SK-N-SH (cell line): ENCODE measurements around the gene DLG1. TPM values are rescaled to one million over a fixed set of nuclear protein-coding genes. Genes with fewer than 3 reads are reported as not detected.
A peak's percentile ranks its signal among the peaks of the same experiment; 100 is the strongest.

Experiments used
- CTCF ChIA-PET: fragments of 300-600, 350-600 bp; formaldehyde crosslinking; extraction: SDS; loops from one replicate; lab custom pipeline; 2021; lab: Yijun Ruan, JAX
- POLR2A ChIA-PET: fragments of 350-600 bp; sonication (Branson Sonifier 250); formaldehyde crosslinking; extraction: SDS; loops from one replicate; lab custom pipeline; 2020; ENCODE audit warnings: antibody characterized with exemption, inconsistent platforms; lab: Yijun Ruan, JAX
- DNase-seq: peaks from one replicate; pipeline ENCODE4 v3.0.0; 2012
- H2AFZ ChIP-seq: fragments of 200-600 bp; sonication (generic); 2 replicates; pipeline ENCODE4 v1.8.1; 2016; ENCODE audit warnings: antibody characterized with exemption, mild to moderate bottlenecking, low read depth
- H3F3A ChIP-seq: fragments of 200-600 bp; sonication (generic); replicated peaks from 2 replicates; pipeline ENCODE3; 2016; ENCODE audit warnings: antibody characterized with exemption, mild to moderate bottlenecking; ENCODE audit not compliant: insufficient read depth
- H3K27ac ChIP-seq, 2 experiments: fragments of 200-500 bp in 1 of 2; fragments of 200-600 bp in 1 of 2; sonication (Bioruptor generic) in 1 of 2; sonication (generic), shearing (Covaris generic) in 1 of 2; 2 replicates each; pipeline versions ENCODE4 v1.5.1 to v1.6.1; 2014 to 2016; ENCODE audit warnings: low read depth in 2 of 2, inconsistent platforms in 1 of 2, low read length in 1 of 2, mild to moderate bottlenecking in 1 of 2, mixed read lengths in 1 of 2
- H3K27me3 ChIP-seq: fragments of 200-600 bp; sonication (generic), shearing (Covaris generic); 2 replicates; pipeline ENCODE4 v1.6.1; 2016; ENCODE audit warnings: mixed run types; ENCODE audit not compliant: insufficient read depth
- H3K36me3 ChIP-seq, 2 experiments: fragments of 200-500 bp in 1 of 2; fragments of 200-600 bp in 1 of 2; sonication (Bioruptor generic) in 1 of 2; sonication (generic) in 1 of 2; replicated peaks in 1 of 2; 2 replicates each; pipeline versions ENCODE3 to v1.5.1; 2014 to 2016; ENCODE audit warnings: low read length in 1 of 2, mild to moderate bottlenecking in 1 of 2; ENCODE audit not compliant: insufficient read depth in 2 of 2, control insufficient read depth in 1 of 2
- H3K4me1 ChIP-seq, 2 experiments: fragments of 200-500 bp in 1 of 2; fragments of 200-600 bp in 1 of 2; sonication (Bioruptor generic) in 1 of 2; sonication (generic), shearing (Covaris generic) in 1 of 2; 2 replicates each; pipeline versions ENCODE4 v1.5.1 to v1.6.1; 2014 to 2016; ENCODE audit warnings: low read depth in 1 of 2, low read length in 1 of 2, mixed run types in 1 of 2; ENCODE audit not compliant: insufficient read depth in 2 of 2, control insufficient read depth in 1 of 2
- H3K4me2 ChIP-seq: fragments of 200-600 bp; sonication (generic), shearing (Covaris generic); 2 replicates; pipeline ENCODE4 v1.6.1; 2017; ENCODE audit warnings: mixed run types
- H3K4me3 ChIP-seq, 2 experiments: fragments of 200-500 bp in 1 of 2; fragments of 200-600 bp in 1 of 2; sonication (Bioruptor generic) in 1 of 2; sonication (generic), shearing (Covaris generic) in 1 of 2; 2 replicates each; pipeline versions ENCODE4 v1.5.1 to v1.8.1; 2014 to 2016; ENCODE audit warnings: low read depth in 2 of 2, inconsistent platforms in 1 of 2, low read length in 1 of 2, mild to moderate bottlenecking in 1 of 2, mixed read lengths in 1 of 2, moderate library complexity in 1 of 2
- H3K79me2 ChIP-seq: fragments of 200-600 bp; sonication (generic); 2 replicates; pipeline ENCODE4 v1.8.1; 2017; ENCODE audit warnings: mild to moderate bottlenecking; ENCODE audit not compliant: insufficient read depth
- H3K9ac ChIP-seq: fragments of 200-600 bp; sonication (generic); 2 replicates; pipeline ENCODE4 v1.6.1; 2017; ENCODE audit warnings: mixed run types
- H3K9me2 ChIP-seq: fragments of 200-600 bp; sonication (generic); 2 replicates; pipeline ENCODE4 v1.6.1; 2017; ENCODE audit warnings: mixed run types
- H3K9me3 ChIP-seq: fragments of 200-600 bp; sonication (generic); 2 replicates; pipeline ENCODE4 v1.6.1; 2017; ENCODE audit warnings: mixed run types, mild to moderate bottlenecking, moderate library complexity
- H4K20me1 ChIP-seq: fragments of 200-600 bp; sonication (generic); 2 replicates; pipeline ENCODE4 v1.6.1; 2017; ENCODE audit warnings: mild to moderate bottlenecking, mixed run types; ENCODE audit not compliant: insufficient read depth
- EP300 ChIP-seq, 2 experiments: IDR thresholded peaks; 2 replicates each; pipeline versions ENCODE4 v1.4.0 to v1.6.1; 2012; ENCODE audit warnings: borderline replicate concordance in 1 of 2, low read depth in 1 of 2, low read length in 1 of 2
- EZH2phosphoT487 ChIP-seq: fragments of 200-600 bp; sonication (generic); IDR thresholded peaks from 2 replicates; pipeline ENCODE4 v1.6.1; 2017; ENCODE audit warnings: low read depth, mixed run types, mild to moderate bottlenecking, antibody characterized with exemption, moderate library complexity, borderline replicate concordance
- FOSL2 ChIP-seq: IDR thresholded peaks from 2 replicates; pipeline ENCODE4 v1.4.0; 2012; ENCODE audit warnings: low read depth, mild to moderate bottlenecking, moderate library complexity, borderline replicate concordance
- FOXM1 ChIP-seq: IDR thresholded peaks from 2 replicates; pipeline ENCODE4 v1.4.0; 2012; ENCODE audit warnings: low read depth, mild to moderate bottlenecking
- POLR2AphosphoS5 ChIP-seq: IDR thresholded peaks from 2 replicates; pipeline ENCODE4 v1.6.1; 2012; ENCODE audit warnings: low read depth, low read length
- RFX5 ChIP-seq: IDR thresholded peaks from 2 replicates; pipeline ENCODE4 v1.6.1; 2012; ENCODE audit warnings: mild to moderate bottlenecking, improper control_type of control experiment, low read length
- SMC3 ChIP-seq: IDR thresholded peaks from 2 replicates; pipeline ENCODE4 v1.6.1; 2012; ENCODE audit warnings: low read depth, low read length, improper control_type of control experiment
- TEAD4 ChIP-seq: IDR thresholded peaks from 2 replicates; pipeline ENCODE4 v1.4.0; 2012; ENCODE audit warnings: mild to moderate bottlenecking, borderline replicate concordance; ENCODE audit not compliant: insufficient read depth
- YY1 ChIP-seq: IDR thresholded peaks from 2 replicates; pipeline ENCODE4 v1.4.0; 2012; ENCODE audit warnings: low read depth, mild to moderate bottlenecking
- WGBS: methylation state at CpG from one replicate; pipeline ENCODE4 v1.1.6; 2017; ENCODE audit warnings: low lambda C conversion rate; 5-methylcytosine and 5-hydroxymethylcytosine counted together
- polyA plus RNA-seq, 3 experiments: library from polyadenylated mRNA; depleted of rRNA; stranded (reverse); fragments of >200 nt; gene quantifications; 2 replicates each; pipeline ENCODE4 v1.2.3, GENCODE V29; 2012
- TF ChIP-seq, protein P1 (sequence below): IDR thresholded peaks from 2 replicates; pipeline ENCODE4 v1.4.0; 2012; ENCODE audit warnings: low read depth, borderline replicate concordance
- TF ChIP-seq, protein P2 (sequence below): IDR thresholded peaks from 2 replicates; pipeline ENCODE4 v1.4.0; 2012; ENCODE audit warnings: low read depth, borderline replicate concordance
- TF ChIP-seq, protein P3 (sequence below): fragments of 200-600 bp; sonication (generic); IDR thresholded peaks from 2 replicates; pipeline ENCODE4 v1.6.1; 2017; ENCODE audit warnings: antibody characterized with exemption, mild to moderate bottlenecking, moderate library complexity
- TF ChIP-seq, protein P4 (sequence below): IDR thresholded peaks from 2 replicates; pipeline ENCODE4; 2012

The DLG1 gene
- polyA plus RNA-seq, 1 of the 3 experiments (the other 2 are of a cell fraction) = 16.5 TPM

DNA sequence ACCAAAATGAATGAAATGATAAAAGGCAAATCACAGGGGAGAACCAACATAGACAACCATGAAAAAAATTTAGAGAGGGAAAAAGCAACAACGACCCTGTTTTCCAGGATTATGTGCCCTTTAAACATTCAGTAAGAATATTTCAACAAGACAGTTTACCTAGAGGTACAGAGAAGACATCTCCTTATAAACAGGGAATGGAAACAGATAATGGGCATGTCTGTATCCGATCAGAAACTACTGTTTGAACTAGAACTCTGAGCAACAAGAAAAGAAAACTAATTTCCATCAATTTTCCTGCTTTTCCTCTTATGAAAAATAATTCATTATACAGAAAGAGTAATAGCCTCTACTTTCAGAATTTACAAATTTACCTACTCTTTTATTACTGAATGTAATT lies 39.3 kb downstream of the DLG1 start:
- WGBS = 65% methylated on average over 2 of the region's 2 CpGs
- Histone ChIP-seq H3K4me2 (no peak overlapping the region), H3K9me2 (no peaks in the 10 kb centered on the region), H3K4me1 (peaks cover 2 to 6% of the 10 kb centered on the region in 2 experiments; a peak in 3 of 4 replicates), H3K27ac (no peak overlapping the region; a peak in 1 of 4 replicates), H3K4me3 (no peak overlapping the region), H3F3A (peaks cover 11% of the 10 kb centered on the region), H3K79me2 (peaks cover 94% of the 10 kb centered on the region), H3K9ac (no peak overlapping the region), H2AFZ (no peak overlapping the region), H3K36me3 (peaks cover 3 to 10% of the 10 kb centered on the region in 2 experiments), H4K20me1 (peaks cover 46% of the 10 kb centered on the region), H3K9me3 (no peaks in the 10 kb centered on the region), H3K27me3 (no peaks in the 10 kb centered on the region)
- DNase-seq = no peak
- CTCF ChIA-PET = interaction anchor here (2.2 to 4.4 kb wide), 4 partner anchors 195 to 252 kb away, joined by 8 to 110 read pairs (median 58); no protein-coding TSS in a partner anchor
- POLR2A ChIA-PET = no interaction called here
- TF ChIP-seq, protein P1, sequence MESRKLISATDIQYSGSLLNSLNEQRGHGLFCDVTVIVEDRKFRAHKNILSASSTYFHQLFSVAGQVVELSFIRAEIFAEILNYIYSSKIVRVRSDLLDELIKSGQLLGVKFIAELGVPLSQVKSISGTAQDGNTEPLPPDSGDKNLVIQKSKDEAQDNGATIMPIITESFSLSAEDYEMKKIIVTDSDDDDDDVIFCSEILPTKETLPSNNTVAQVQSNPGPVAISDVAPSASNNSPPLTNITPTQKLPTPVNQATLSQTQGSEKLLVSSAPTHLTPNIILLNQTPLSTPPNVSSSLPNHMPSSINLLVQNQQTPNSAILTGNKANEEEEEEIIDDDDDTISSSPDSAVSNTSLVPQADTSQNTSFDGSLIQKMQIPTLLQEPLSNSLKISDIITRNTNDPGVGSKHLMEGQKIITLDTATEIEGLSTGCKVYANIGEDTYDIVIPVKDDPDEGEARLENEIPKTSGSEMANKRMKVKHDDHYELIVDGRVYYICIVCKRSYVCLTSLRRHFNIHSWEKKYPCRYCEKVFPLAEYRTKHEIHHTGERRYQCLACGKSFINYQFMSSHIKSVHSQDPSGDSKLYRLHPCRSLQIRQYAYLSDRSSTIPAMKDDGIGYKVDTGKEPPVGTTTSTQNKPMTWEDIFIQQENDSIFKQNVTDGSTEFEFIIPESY = no peak

DNA sequence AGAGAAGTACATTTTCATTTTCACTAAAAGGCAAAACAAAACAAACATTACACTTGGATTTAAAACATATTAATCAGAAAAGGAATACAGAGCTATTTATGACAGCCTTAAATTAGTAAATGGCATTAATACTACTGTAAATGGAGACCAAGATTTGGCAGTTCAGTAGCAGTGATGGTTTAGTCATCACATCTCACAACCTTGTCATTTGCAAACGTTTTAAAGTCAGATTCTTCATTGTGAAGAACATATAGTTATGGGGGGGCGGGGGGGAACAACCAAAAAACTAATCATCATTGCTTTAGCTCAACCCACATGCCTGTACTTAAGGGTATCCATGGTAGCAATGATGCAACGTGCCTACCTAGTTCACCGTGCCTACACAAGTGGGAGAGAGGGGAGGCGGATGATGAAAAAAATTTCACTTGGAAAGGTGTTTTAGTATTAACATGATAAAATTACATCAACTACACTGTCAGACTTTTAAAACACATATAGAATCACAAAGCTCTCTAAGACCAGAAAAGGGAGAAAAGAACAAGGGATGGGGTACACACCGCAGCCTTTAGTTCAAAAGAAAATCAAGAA lies 40.1 kb downstream of the DLG1 start:
- no peak overlapping the region for H3K27ac ChIP-seq
- peaks cover 45% of the 10 kb centered on the region for H4K20me1 ChIP-seq
- H3K4me3 ChIP-seq = no peak overlapping the region
- H3K9ac ChIP-seq = no peak overlapping the region
- no peak overlapping the region for H3K4me2 ChIP-seq
- WGBS = 70% methylated on average over 6 of the region's 6 CpGs
- H3K36me3 ChIP-seq = peaks cover 3 to 10% of the 10 kb centered on the region in 2 experiments
- POLR2A ChIA-PET = no interaction called here
- peaks cover 94% of the 10 kb centered on the region for H3K79me2 ChIP-seq
- no peak for DNase-seq
- H2AFZ ChIP-seq = no peak overlapping the region
- peaks cover 2 to 6% of the 10 kb centered on the region in 2 experiments; a peak in 3 of 4 replicates for H3K4me1 ChIP-seq
- H3K9me2 ChIP-seq = no peaks in the 10 kb centered on the region
- TF ChIP-seq SMC3 = no peak
- TF ChIP-seq RFX5 = no peak
- TF ChIP-seq FOSL2 = no peak
- TF ChIP-seq EZH2phosphoT487 = no peak
- TF ChIP-seq YY1 = no peak
- TF ChIP-seq, all 33 proteins: peak for 0
- no peaks in the 10 kb centered on the region for H3K9me3 ChIP-seq
- H3K27me3 ChIP-seq = no peaks in the 10 kb centered on the region
- CTCF ChIA-PET = interaction anchor here (0.8 to 4.4 kb wide), 18 partner anchors 10 to 263 kb away, joined by 3 to 110 read pairs (median 8); partner anchors contain the start of gene DLG1
- peaks cover 12% of the 10 kb centered on the region for H3F3A ChIP-seq

DNA sequence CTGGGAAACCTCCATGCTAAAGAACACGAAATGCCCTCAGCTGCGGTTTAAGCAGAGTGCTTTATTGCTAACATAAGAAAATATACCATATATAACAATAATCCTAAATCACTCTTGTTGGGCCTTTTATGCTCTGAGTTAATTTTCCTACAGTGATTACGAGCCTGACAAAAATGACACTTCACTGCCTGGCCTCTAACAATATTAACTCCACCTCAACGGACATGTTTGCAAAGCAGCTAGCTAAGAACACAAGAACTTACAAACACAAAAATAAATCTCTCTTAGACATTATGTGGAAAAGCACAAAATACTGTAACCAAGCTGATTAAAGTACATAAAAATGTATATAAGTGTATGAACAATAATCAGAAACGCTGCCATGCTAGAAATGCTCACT lies 40.7 kb downstream of the DLG1 start:
- ChIA-PET POLR2A (no interaction called here), CTCF (interaction anchor here (0.6 to 4.4 kb wide), 49 partner anchors 8 to 342 kb away, joined by 3 to 110 read pairs (median 6); partner anchors contain the start of gene DLG1)
- Histone ChIP-seq H3K4me2 (no peak overlapping the region), H3F3A (peaks cover 16% of the 10 kb centered on the region), H3K9me3 (no peaks in the 10 kb centered on the region), H4K20me1 (peaks cover 45% of the 10 kb centered on the region), H3K27me3 (no peaks in the 10 kb centered on the region), H3K79me2 (peaks cover 94% of the 10 kb centered on the region), H3K9ac (no peak overlapping the region), H3K36me3 (peaks cover 5 to 8% of the 10 kb centered on the region in 2 experiments), H2AFZ (no peak overlapping the region), H3K4me3 (no peak overlapping the region), H3K4me1 (peaks cover 2 to 6% of the 10 kb centered on the region in 2 experiments; a peak in 3 of 4 replicates), H3K9me2 (no peaks in the 10 kb centered on the region), H3K27ac (peak overlapping the region in 1 of 2 experiments; percentile 22; a peak in 2 of 4 replicates)
- TF ChIP-seq FOSL2 (no peak), POLR2AphosphoS5 (no peak), EP300 (IDR thresholded peaks at IDR 0.05; ENCODE audit: borderline replicate concordance in 1 of 2, low read depth in 1 of 2, low read length in 1 of 2) (no peak), TEAD4 (no peak), FOXM1 (no peak)
- TF ChIP-seq, protein P2, sequence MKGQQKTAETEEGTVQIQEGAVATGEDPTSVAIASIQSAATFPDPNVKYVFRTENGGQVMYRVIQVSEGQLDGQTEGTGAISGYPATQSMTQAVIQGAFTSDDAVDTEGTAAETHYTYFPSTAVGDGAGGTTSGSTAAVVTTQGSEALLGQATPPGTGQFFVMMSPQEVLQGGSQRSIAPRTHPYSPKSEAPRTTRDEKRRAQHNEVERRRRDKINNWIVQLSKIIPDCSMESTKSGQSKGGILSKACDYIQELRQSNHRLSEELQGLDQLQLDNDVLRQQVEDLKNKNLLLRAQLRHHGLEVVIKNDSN = no peak
- TF ChIP-seq, protein P3, sequence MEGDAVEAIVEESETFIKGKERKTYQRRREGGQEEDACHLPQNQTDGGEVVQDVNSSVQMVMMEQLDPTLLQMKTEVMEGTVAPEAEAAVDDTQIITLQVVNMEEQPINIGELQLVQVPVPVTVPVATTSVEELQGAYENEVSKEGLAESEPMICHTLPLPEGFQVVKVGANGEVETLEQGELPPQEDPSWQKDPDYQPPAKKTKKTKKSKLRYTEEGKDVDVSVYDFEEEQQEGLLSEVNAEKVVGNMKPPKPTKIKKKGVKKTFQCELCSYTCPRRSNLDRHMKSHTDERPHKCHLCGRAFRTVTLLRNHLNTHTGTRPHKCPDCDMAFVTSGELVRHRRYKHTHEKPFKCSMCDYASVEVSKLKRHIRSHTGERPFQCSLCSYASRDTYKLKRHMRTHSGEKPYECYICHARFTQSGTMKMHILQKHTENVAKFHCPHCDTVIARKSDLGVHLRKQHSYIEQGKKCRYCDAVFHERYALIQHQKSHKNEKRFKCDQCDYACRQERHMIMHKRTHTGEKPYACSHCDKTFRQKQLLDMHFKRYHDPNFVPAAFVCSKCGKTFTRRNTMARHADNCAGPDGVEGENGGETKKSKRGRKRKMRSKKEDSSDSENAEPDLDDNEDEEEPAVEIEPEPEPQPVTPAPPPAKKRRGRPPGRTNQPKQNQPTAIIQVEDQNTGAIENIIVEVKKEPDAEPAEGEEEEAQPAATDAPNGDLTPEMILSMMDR = no peak
- TF ChIP-seq, protein P4, sequence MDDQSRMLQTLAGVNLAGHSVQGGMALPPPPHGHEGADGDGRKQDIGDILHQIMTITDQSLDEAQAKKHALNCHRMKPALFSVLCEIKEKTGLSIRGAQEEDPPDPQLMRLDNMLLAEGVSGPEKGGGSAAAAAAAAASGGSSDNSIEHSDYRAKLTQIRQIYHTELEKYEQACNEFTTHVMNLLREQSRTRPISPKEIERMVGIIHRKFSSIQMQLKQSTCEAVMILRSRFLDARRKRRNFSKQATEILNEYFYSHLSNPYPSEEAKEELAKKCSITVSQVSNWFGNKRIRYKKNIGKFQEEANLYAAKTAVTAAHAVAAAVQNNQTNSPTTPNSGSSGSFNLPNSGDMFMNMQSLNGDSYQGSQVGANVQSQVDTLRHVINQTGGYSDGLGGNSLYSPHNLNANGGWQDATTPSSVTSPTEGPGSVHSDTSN = no peak
- no peak for DNase-seq
- 88% methylated on average over 5 of the region's 5 CpGs for WGBS
